A673 (cell line): ENCODE measurements around the gene PHF2.

Source experiments
- CTCF ChIP-seq: fragments of 300-800, 200-600 bp; sonication (generic); conservative IDR thresholded peaks from 2 replicates; pipeline ENCODE4 v1.5.1; 2017; ENCODE audit warnings: low read depth, mild to moderate bottlenecking, antibody characterized with exemption, low read length, moderate library complexity, mixed read lengths
- EZH2 ChIP-seq: fragments of 200-600 bp; sonication (generic); IDR thresholded peaks from 2 replicates; pipeline ENCODE4 v1.6.1; 2017; ENCODE audit warnings: borderline replicate concordance, low read depth, mild to moderate bottlenecking, mixed read lengths, antibody characterized with exemption, low read length; ENCODE audit not compliant: poor library complexity, severe bottlenecking

- TF ChIP-seq CTCF: no peak
- no peak for TF ChIP-seq EZH2
Observed at GRCh38 chr9:93586290-93587057, 10.1 kb downstream of the PHF2 start.
